Stimulated activated CD4-positive, alpha-beta T cell treated with anti-CD3 and anti-CD28 coated beads, Interleukin-1b, Interleukin-23, amount 100 ng/mL, for 1 hour (primary cell): ENCODE data around the gene CDC42SE2.
"Not testable (repeated sequence)": the region's sequence is repeated elsewhere in the genome, so short reads cannot be mapped to it uniquely, and the experiment has no call there.

Source experiments
- DNase-seq, 2 donors: peaks; one replicate each; pipeline ENCODE4 v3.0.0-alpha.2; 2020; ENCODE audit warnings: low read depth in 2 of 2

CDC42SE2 gene

GRCh38 chr5:131366428-131366827 is 102.6 kb downstream of the CDC42SE2 start:
- DNase-seq, result no peak

GRCh38 chr5:131367219-131367860 is 103.5 kb downstream of the CDC42SE2 start:
- DNase-seq, result no peak

GRCh38 chr5:131368866-131369265 is 105.0 kb downstream of the CDC42SE2 start:
- DNase-seq, result no peak

GRCh38 chr5:131369558-131369957 is 105.7 kb downstream of the CDC42SE2 start:
- no peak for DNase-seq

- no peak for DNase-seq
Observed at GRCh38 chr5:131371835-131372234, 108.0 kb downstream of the CDC42SE2 start.

- no peak for DNase-seq
Observed at GRCh38 chr5:131373265-131373664, 109.4 kb downstream of the CDC42SE2 start.

GRCh38 chr5:131375351-131375750 is 111.5 kb downstream of the CDC42SE2 start:
- no peak for DNase-seq

- no peak for DNase-seq
Observed at GRCh38 chr5:131377346-131377745, 113.5 kb downstream of the CDC42SE2 start.

- no peak for DNase-seq
Observed at GRCh38 chr5:131377785-131378325, 114.0 kb downstream of the CDC42SE2 start.

GRCh38 chr5:131378721-131379541 is 115.1 kb downstream of the CDC42SE2 start:
- no peak for DNase-seq

GRCh38 chr5:131379723-131380122 is 115.9 kb downstream of the CDC42SE2 start:
- peak; percentile 33 to 37 for DNase-seq

- DNase-seq, result not testable (repeated sequence)
Observed at GRCh38 chr5:131380238-131380637, 116.4 kb downstream of the CDC42SE2 start.

GRCh38 chr5:131381021-131381420 is 117.2 kb downstream of the CDC42SE2 start:
- no peak for DNase-seq

GRCh38 chr5:131381777-131382176 is 117.9 kb downstream of the CDC42SE2 start:
- DNase-seq, result no peak

GRCh38 chr5:131382407-131383395 is 118.8 kb downstream of the CDC42SE2 start:
- peak in 1 of 2 donors; percentile 27 for DNase-seq

GRCh38 chr5:131384173-131384572 is 120.3 kb downstream of the CDC42SE2 start:
- DNase-seq, result no peak

- DNase-seq, result no peak
Observed at GRCh38 chr5:131384616-131385214, 120.9 kb downstream of the CDC42SE2 start.

- no peak for DNase-seq
Observed at GRCh38 chr5:131386124-131386523, 122.3 kb downstream of the CDC42SE2 start.

- DNase-seq, result no peak
Observed at GRCh38 chr5:131386779-131387178, 122.9 kb downstream of the CDC42SE2 start.

GRCh38 chr5:131387255-131387654 is 123.4 kb downstream of the CDC42SE2 start:
- no peak for DNase-seq
